Measurements from ENCODE around the gene ACADL.

ACADL gene

GRCh38 chr2:210170446-210171303, 54.6 kb downstream of the ACADL start:
- FAIRE-seq (peak; percentile 77), DNase-seq (ENCODE audit: low spot score) (peak; percentile 93)

GRCh38 chr2:210170196-210170445, 55.1 kb downstream of the ACADL start:
- DNase-seq (ENCODE audit: low spot score) (no peak), FAIRE-seq (no peak)

- peak; percentile 82 for FAIRE-seq
Observed at GRCh38 chr2:210169516-210170195, 55.6 kb downstream of the ACADL start.

GRCh38 chr2:210167227-210167626, 58.0 kb downstream of the ACADL start:
- FAIRE-seq (no peak), DNase-seq (ENCODE audit: low spot score) (no peak)

More at GRCh38 chr2:210169516-210170195, 55.6 kb downstream of the ACADL start:
- peak; percentile 47 for DNase-seq (ENCODE audit: low spot score)

GRCh38 chr2:210162466-210163124, 62.7 kb downstream of the ACADL start:
- DNase-seq (ENCODE audit: low spot score) (peak; percentile 30), FAIRE-seq (peak; percentile 77)

- DNase-seq (ENCODE audit: low spot score), result no peak
- FAIRE-seq, result no peak
Observed at GRCh38 chr2:210159059-210159458, 66.2 kb downstream of the ACADL start.

- DNase-seq (ENCODE audit: low spot score), result no peak
- no peak for FAIRE-seq
Observed at GRCh38 chr2:210158236-210158635, 67.0 kb downstream of the ACADL start.

GRCh38 chr2:210157526-210157925, 67.7 kb downstream of the ACADL start:
- peak; percentile 52 for DNase-seq (ENCODE audit: low spot score)
- peak; percentile 88 for FAIRE-seq

GRCh38 chr2:210147614-210148013, 77.6 kb downstream of the ACADL start:
- FAIRE-seq, result no peak
- DNase-seq (ENCODE audit: low spot score), result no peak
